HepG2 (cell line): ENCODE measurements around the gene ZMYND12. TPM values are rescaled to one million over a fixed set of nuclear protein-coding genes. Genes with fewer than 3 reads are reported as not detected.

Experiments
- ARNT2 ChIP-seq: sonication (generic); formaldehyde crosslinking; IDR thresholded peaks from 2 replicates; pipeline ENCODE4 v1.8.0; 2022; ENCODE audit warnings: mild to moderate bottlenecking, low read depth, missing genetic modification reagents, moderate library complexity
- BORCS8-MEF2B ChIP-seq: sonication (generic); formaldehyde crosslinking; IDR thresholded peaks from 2 replicates; pipeline ENCODE4 v1.8.0; 2022; ENCODE audit warnings: mild to moderate bottlenecking, missing genetic modification reagents
- CHD2 ChIP-seq: IDR thresholded peaks from 2 replicates; pipeline ENCODE4 v1.6.1; 2011; ENCODE audit warnings: low read depth, low read length, improper control_type of control experiment
- DNMT1 ChIP-seq: sonication (generic); formaldehyde crosslinking; IDR thresholded peaks from 2 replicates; pipeline ENCODE4 v1.5.1; 2020; ENCODE audit warnings: mild to moderate bottlenecking, missing genetic modification reagents
- GFI1 ChIP-seq: sonication (generic); formaldehyde crosslinking; IDR thresholded peaks from 2 replicates; pipeline ENCODE4 v1.5.0; 2020; ENCODE audit warnings: missing genetic modification reagents, mild to moderate bottlenecking, borderline replicate concordance
- JDP2 ChIP-seq: sonication (generic); formaldehyde crosslinking; IDR thresholded peaks from 2 replicates; pipeline ENCODE4 v1.8.1; 2022; ENCODE audit warnings: missing genetic modification reagents, borderline replicate concordance
- KDM6A ChIP-seq: IDR thresholded peaks from 2 replicates; pipeline ENCODE4 v1.6.1; 2016; ENCODE audit warnings: low read depth
- KLF16 ChIP-seq, 2 experiments: sonication (generic) in 1 of 2; formaldehyde crosslinking in 1 of 2; IDR thresholded peaks; 2 replicates each; pipeline versions ENCODE4 v1.6.1 to v1.8.0; 2016 to 2023; ENCODE audit warnings: missing genetic modification reagents in 2 of 2, missing compliant biosample characterization in 1 of 2
- MZF1 ChIP-seq: sonication (generic); formaldehyde crosslinking; IDR thresholded peaks from 2 replicates; pipeline ENCODE4 v1.8.1; 2023; ENCODE audit warnings: mild to moderate bottlenecking, missing genetic modification reagents, borderline replicate concordance
- ONECUT2 ChIP-seq: sonication (generic); formaldehyde crosslinking; IDR thresholded peaks from 2 replicates; pipeline ENCODE4 v1.4.0; 2020; ENCODE audit warnings: missing genetic modification reagents
- PPARG ChIP-seq: conservative IDR thresholded peaks from 2 replicates; pipeline ENCODE4 v1.6.1; 2016; ENCODE audit warnings: missing biosample characterization, missing genetic modification reagents
- SIX4 ChIP-seq: sonication (generic); formaldehyde crosslinking; IDR thresholded peaks from 2 replicates; pipeline ENCODE4 v1.4.0; 2020; ENCODE audit warnings: missing genetic modification reagents
- XRCC5 ChIP-seq: fragments of 200-400 bp; formaldehyde crosslinking; optimal IDR thresholded peaks from 2 replicates; pipeline ENCODE3; 2017; ENCODE audit warnings: mild to moderate bottlenecking, low read length
- YEATS2 ChIP-seq: sonication (generic); formaldehyde crosslinking; IDR thresholded peaks from 2 replicates; pipeline ENCODE4 v1.4.0; 2020; ENCODE audit warnings: missing genetic modification reagents, borderline replicate concordance
- ZNF451 ChIP-seq: sonication (generic); formaldehyde crosslinking; IDR thresholded peaks from 2 replicates; pipeline ENCODE4 v1.5.0; 2020; ENCODE audit warnings: mild to moderate bottlenecking, missing genetic modification reagents
- ZNF782 ChIP-seq: sonication (generic); formaldehyde crosslinking; IDR thresholded peaks from 2 replicates; pipeline ENCODE4 v1.4.0; 2020; ENCODE audit warnings: missing genetic modification reagents, mild to moderate bottlenecking, borderline replicate concordance
- ZNF790 ChIP-seq: sonication (generic); formaldehyde crosslinking; IDR thresholded peaks from 2 replicates; pipeline ENCODE4 v1.8.0; 2022; ENCODE audit warnings: missing genetic modification reagents, mild to moderate bottlenecking, borderline replicate concordance
- ZSCAN20 ChIP-seq: sonication (generic); formaldehyde crosslinking; IDR thresholded peaks from 2 replicates; pipeline ENCODE4 v1.4.0; 2020; ENCODE audit warnings: missing genetic modification reagents, mild to moderate bottlenecking, borderline replicate concordance
- polyA plus RNA-seq, 8 experiments: library from polyadenylated mRNA; depleted of rRNA in 3 of 8; stranded (reverse) in 7 of 8; unstranded in 1 of 8; fragments of >200 nt; fragmentation: Illumina TruSeq in 4 of 8; extraction: Trizol in 4 of 8; gene quantifications; 2 replicates each; pipeline versions ENCODE4 v1.2.1 to v1.2.3, GENCODE V29; 2011 to 2016; ENCODE audit warnings: low read depth in 4 of 8, missing spikeins in 1 of 8, mixed read lengths in 1 of 8; ENCODE audit not compliant: insufficient read depth in 1 of 8
- total RNA-seq, 5 experiments: library from RNA; depleted of rRNA; stranded (reverse); fragments of >200 nt; fragmentation: Illumina TruSeq; extraction: Trizol; gene quantifications; 2 replicates each; pipeline ENCODE4 v1.2.3, GENCODE V29; 2016; ENCODE audit warnings: low read depth in 1 of 5
- TF ChIP-seq, protein P1 (sequence below): sonication (generic); formaldehyde crosslinking; IDR thresholded peaks from 2 replicates; pipeline ENCODE4 v1.4.0; 2020; ENCODE audit warnings: missing genetic modification reagents
- TF ChIP-seq, protein P2 (sequence below): sonication (generic); formaldehyde crosslinking; IDR thresholded peaks from 2 replicates; pipeline ENCODE4 v1.4.0; 2020; ENCODE audit warnings: missing genetic modification reagents
- TF ChIP-seq, protein P3 (sequence below): sonication (generic); formaldehyde crosslinking; IDR thresholded peaks from 2 replicates; pipeline ENCODE4 v1.4.0; 2020; ENCODE audit warnings: low read depth, mild to moderate bottlenecking, missing genetic modification reagents

The ZMYND12 gene
- total and polyA plus RNA-seq, 2 of the 13 experiments (the other 11 are each of a cell fraction or from before 2014, with no cell fraction given), result 0.13 to 0.71 TPM

DNA sequence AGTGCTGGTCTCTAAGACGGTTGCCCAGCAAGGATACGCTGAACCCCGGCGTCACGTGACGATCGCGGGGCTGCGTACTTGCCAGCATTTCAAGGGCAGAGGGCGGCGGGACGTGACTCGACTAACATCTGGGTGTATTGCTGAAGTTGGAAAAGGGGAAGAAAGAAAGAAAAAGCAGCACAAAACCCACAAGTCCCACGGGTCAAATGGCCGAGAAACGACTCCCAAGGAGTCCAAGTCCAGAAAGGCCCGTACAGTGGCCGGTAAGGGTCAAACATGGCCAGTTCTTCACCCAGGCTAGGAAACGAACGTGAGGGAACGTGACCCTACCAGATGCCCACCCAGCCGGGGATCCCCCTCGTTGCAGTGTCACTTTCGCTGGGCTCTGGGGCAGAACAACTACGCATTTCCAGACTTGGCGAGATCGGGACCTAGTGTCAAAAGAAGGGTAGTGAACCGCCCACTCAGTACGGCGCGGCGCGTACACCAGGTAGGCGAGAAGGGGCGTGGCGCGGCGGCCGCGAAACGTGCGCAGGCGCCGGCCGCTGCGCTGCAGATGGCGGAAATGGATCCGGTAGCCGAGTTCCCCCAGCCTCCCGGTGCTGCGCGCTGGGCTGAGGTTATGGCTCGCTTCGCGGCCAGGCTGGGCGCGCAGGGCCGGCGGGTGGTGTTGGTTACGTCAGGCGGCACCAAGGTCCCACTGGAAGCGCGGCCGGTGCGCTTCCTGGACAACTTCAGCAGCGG lies at the start of gene ZMYND12, which contains the start of gene PPCS (continued):
- TF ChIP-seq, protein P1, sequence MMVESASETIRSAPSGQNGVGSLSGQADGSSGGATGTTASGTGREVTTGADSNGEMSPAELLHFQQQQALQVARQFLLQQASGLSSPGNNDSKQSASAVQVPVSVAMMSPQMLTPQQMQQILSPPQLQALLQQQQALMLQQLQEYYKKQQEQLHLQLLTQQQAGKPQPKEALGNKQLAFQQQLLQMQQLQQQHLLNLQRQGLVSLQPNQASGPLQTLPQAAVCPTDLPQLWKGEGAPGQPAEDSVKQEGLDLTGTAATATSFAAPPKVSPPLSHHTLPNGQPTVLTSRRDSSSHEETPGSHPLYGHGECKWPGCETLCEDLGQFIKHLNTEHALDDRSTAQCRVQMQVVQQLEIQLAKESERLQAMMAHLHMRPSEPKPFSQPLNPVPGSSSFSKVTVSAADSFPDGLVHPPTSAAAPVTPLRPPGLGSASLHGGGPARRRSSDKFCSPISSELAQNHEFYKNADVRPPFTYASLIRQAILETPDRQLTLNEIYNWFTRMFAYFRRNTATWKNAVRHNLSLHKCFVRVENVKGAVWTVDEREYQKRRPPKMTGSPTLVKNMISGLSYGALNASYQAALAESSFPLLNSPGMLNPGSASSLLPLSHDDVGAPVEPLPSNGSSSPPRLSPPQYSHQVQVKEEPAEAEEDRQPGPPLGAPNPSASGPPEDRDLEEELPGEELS (CRISPR knock-in tag), result no peak
- TF ChIP-seq PPARG (CRISPR knock-in tag) (no peak), JDP2 (CRISPR knock-in tag) (no peak), KLF16 (CRISPR knock-in tag; IDR thresholded peaks at IDR 0.05) (peak in 1 of 2 experiments; percentile 81; a peak in 1 of 4 replicates), ZSCAN20 (CRISPR knock-in tag) (peak; percentile 66; the same call in 1 of the 2 replicates), ZNF451 (CRISPR knock-in tag) (no peak), ONECUT2 (CRISPR knock-in tag) (no peak), ZNF790 (CRISPR knock-in tag) (no peak), KDM6A (CRISPR knock-in tag) (no peak), MZF1 (CRISPR knock-in tag) (0 out of 2 replicates have a peak, but pooled peaks have one; percentile 39), GFI1 (0 out of 2 replicates have a peak, but pooled peaks have one; percentile 25), SIX4 (CRISPR knock-in tag) (no peak), XRCC5 (no peak), ZNF782 (CRISPR knock-in tag) (peak; percentile 16; the same call in 1 of the 2 replicates), ARNT2 (CRISPR knock-in tag) (peak; percentile 49), CHD2 (no peak), YEATS2 (CRISPR knock-in tag) (peak; percentile 58; the same call in 1 of the 2 replicates), DNMT1 (CRISPR knock-in tag) (no peak), BORCS8-MEF2B (CRISPR knock-in tag) (peak; percentile 80)
- TF ChIP-seq, protein P2, sequence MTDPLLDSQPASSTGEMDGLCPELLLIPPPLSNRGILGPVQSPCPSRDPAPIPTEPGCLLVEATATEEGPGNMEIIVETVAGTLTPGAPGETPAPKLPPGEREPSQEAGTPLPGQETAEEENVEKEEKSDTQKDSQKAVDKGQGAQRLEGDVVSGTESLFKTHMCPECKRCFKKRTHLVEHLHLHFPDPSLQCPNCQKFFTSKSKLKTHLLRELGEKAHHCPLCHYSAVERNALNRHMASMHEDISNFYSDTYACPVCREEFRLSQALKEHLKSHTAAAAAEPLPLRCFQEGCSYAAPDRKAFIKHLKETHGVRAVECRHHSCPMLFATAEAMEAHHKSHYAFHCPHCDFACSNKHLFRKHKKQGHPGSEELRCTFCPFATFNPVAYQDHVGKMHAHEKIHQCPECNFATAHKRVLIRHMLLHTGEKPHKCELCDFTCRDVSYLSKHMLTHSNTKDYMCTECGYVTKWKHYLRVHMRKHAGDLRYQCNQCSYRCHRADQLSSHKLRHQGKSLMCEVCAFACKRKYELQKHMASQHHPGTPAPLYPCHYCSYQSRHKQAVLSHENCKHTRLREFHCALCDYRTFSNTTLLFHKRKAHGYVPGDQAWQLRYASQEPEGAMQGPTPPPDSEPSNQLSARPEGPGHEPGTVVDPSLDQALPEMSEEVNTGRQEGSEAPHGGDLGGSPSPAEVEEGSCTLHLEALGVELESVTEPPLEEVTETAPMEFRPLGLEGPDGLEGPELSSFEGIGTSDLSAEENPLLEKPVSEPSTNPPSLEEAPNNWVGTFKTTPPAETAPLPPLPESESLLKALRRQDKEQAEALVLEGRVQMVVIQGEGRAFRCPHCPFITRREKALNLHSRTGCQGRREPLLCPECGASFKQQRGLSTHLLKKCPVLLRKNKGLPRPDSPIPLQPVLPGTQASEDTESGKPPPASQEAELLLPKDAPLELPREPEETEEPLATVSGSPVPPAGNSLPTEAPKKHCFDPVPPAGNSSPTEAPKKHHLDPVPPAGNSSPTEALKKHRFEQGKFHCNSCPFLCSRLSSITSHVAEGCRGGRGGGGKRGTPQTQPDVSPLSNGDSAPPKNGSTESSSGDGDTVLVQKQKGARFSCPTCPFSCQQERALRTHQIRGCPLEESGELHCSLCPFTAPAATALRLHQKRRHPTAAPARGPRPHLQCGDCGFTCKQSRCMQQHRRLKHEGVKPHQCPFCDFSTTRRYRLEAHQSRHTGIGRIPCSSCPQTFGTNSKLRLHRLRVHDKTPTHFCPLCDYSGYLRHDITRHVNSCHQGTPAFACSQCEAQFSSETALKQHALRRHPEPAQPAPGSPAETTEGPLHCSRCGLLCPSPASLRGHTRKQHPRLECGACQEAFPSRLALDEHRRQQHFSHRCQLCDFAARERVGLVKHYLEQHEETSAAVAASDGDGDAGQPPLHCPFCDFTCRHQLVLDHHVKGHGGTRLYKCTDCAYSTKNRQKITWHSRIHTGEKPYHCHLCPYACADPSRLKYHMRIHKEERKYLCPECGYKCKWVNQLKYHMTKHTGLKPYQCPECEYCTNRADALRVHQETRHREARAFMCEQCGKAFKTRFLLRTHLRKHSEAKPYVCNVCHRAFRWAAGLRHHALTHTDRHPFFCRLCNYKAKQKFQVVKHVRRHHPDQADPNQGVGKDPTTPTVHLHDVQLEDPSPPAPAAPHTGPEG (CRISPR knock-in tag), result peak; percentile 90
- TF ChIP-seq, protein P3, sequence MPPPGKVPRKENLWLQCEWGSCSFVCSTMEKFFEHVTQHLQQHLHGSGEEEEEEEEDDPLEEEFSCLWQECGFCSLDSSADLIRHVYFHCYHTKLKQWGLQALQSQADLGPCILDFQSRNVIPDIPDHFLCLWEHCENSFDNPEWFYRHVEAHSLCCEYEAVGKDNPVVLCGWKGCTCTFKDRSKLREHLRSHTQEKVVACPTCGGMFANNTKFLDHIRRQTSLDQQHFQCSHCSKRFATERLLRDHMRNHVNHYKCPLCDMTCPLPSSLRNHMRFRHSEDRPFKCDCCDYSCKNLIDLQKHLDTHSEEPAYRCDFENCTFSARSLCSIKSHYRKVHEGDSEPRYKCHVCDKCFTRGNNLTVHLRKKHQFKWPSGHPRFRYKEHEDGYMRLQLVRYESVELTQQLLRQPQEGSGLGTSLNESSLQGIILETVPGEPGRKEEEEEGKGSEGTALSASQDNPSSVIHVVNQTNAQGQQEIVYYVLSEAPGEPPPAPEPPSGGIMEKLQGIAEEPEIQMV (CRISPR knock-in tag), result peak; percentile 33; the same call in 1 of the 2 replicates
